HEK293 (cell line): Measurements from ENCODE around the gene TMEM234.
A peak's percentile ranks its signal among the peaks of the same experiment; 100 is the strongest.

Experiments
- CTCF ChIA-PET: fragments of 350-600 bp; formaldehyde crosslinking; extraction: SDS; loops from one replicate; lab custom pipeline; 2021; ENCODE audit warnings: antibody characterized with exemption; lab: Yijun Ruan, JAX
- POLR2A ChIA-PET: fragments of 300-600 bp; formaldehyde crosslinking; extraction: SDS; loops from one replicate; lab custom pipeline; 2020; ENCODE audit warnings: antibody characterized with exemption, inconsistent platforms; lab: Yijun Ruan, JAX
- H3K27ac ChIP-seq: fragments of 200-500 bp; sonication (Bioruptor generic); 2 replicates; pipeline ENCODE4 v1.5.1; 2014; ENCODE audit warnings: low read depth, low read length, control low read depth, inconsistent platforms; ENCODE audit errors: extremely low read depth
- H3K36me3 ChIP-seq, 2 experiments: fragments of 200-500 bp in 1 of 2; sonication (Bioruptor generic) in 1 of 2; 1 replicate in 1 of 2; 2 replicates in 1 of 2; pipeline ENCODE4 v1.5.1; 2014 to 2017; ENCODE audit warnings: inconsistent platforms in 2 of 2, low read length in 2 of 2; ENCODE audit not compliant: control insufficient read depth in 2 of 2, insufficient read depth in 1 of 2
- H3K4me1 ChIP-seq: fragments of 200-500 bp; sonication (Bioruptor generic); 2 replicates; pipeline ENCODE4 v1.5.1; 2014; ENCODE audit warnings: mild to moderate bottlenecking, low read length, inconsistent platforms; ENCODE audit not compliant: control insufficient read depth, insufficient read depth
- H3K4me3 ChIP-seq: 2 replicates; pipeline ENCODE4 v1.5.1; 2011; ENCODE audit warnings: low read depth, mild to moderate bottlenecking, control low read depth, low read length, moderate library complexity
- H3K9me3 ChIP-seq: fragments of 200-500 bp; sonication (Bioruptor generic); 2 replicates; pipeline ENCODE4 v1.5.1; 2014; ENCODE audit warnings: low read depth, low read length, inconsistent platforms; ENCODE audit not compliant: control insufficient read depth, insufficient read depth
- HOXC10 ChIP-seq: sonication (generic); formaldehyde crosslinking; IDR thresholded peaks from 2 replicates; pipeline ENCODE4 v1.8.1; 2023; ENCODE audit warnings: mild to moderate bottlenecking, missing genetic modification reagents
- IKZF3 ChIP-seq: fragments of 450-650 bp; IDR thresholded peaks from 2 replicates; pipeline ENCODE4 v1.5.0; 2018; ENCODE audit warnings: missing biosample characterization, mild to moderate bottlenecking, missing genetic modification characterization, moderate library complexity
- RBAK ChIP-seq: fragments of 450-650 bp; formaldehyde crosslinking; IDR thresholded peaks from 2 replicates; pipeline ENCODE4 v1.5.1; 2016; ENCODE audit warnings: missing biosample characterization, missing genetic modification characterization
- ZNF121 ChIP-seq: fragments of 450-650 bp; formaldehyde crosslinking; IDR thresholded peaks from 2 replicates; pipeline ENCODE4 v1.5.1; 2016; ENCODE audit warnings: missing biosample characterization, missing genetic modification characterization
- ZNF146 ChIP-seq: fragments of 450-650 bp; formaldehyde crosslinking; IDR thresholded peaks from 2 replicates; pipeline ENCODE4 v1.5.1; 2016; ENCODE audit warnings: missing biosample characterization, missing genetic modification characterization
- ZNF184 ChIP-seq: fragments of 450-650 bp; IDR thresholded peaks from 2 replicates; pipeline ENCODE4 v1.5.1; 2018; ENCODE audit warnings: missing biosample characterization, mild to moderate bottlenecking, missing genetic modification characterization
- ZNF335 ChIP-seq: fragments of 450-650 bp; formaldehyde crosslinking; conservative IDR thresholded peaks from 2 replicates; pipeline ENCODE4 v1.5.1; 2016; ENCODE audit warnings: missing biosample characterization, missing genetic modification characterization
- ZNF521 ChIP-seq: fragments of 450-650 bp; formaldehyde crosslinking; IDR thresholded peaks from 2 replicates; pipeline ENCODE4 v1.5.1; 2017; ENCODE audit warnings: missing biosample characterization, mild to moderate bottlenecking, missing genetic modification characterization
- ZNF600 ChIP-seq: fragments of 450-650 bp; formaldehyde crosslinking; IDR thresholded peaks from 2 replicates; pipeline ENCODE4 v1.5.1; 2016; ENCODE audit warnings: missing biosample characterization, missing genetic modification characterization
- ZNF664 ChIP-seq: fragments of 450-650 bp; formaldehyde crosslinking; IDR thresholded peaks from 2 replicates; pipeline ENCODE4 v1.5.1; 2016; ENCODE audit warnings: missing biosample characterization, missing genetic modification characterization
- ZNF707 ChIP-seq: fragments of 450-650 bp; formaldehyde crosslinking; IDR thresholded peaks from 2 replicates; pipeline ENCODE4 v1.5.1; 2016; ENCODE audit warnings: missing biosample characterization, missing genetic modification characterization
- ZNF830 ChIP-seq: fragments of 450-650 bp; IDR thresholded peaks from 2 replicates; pipeline ENCODE4 v1.5.0; 2018; ENCODE audit warnings: missing biosample characterization, missing genetic modification characterization, low read depth, mild to moderate bottlenecking, moderate library complexity
- ZSCAN30 ChIP-seq: fragments of 450-650 bp; IDR thresholded peaks from 2 replicates; pipeline ENCODE4 v1.5.1; 2018; ENCODE audit warnings: missing biosample characterization, mild to moderate bottlenecking, missing genetic modification characterization, moderate library complexity
- TF ChIP-seq, protein P1 (sequence below): fragments of 450-650 bp; formaldehyde crosslinking; IDR thresholded peaks from 2 replicates; pipeline ENCODE4 v1.5.1; 2017; ENCODE audit warnings: missing biosample characterization, missing genetic modification characterization
- TF ChIP-seq, protein P2 (sequence below): fragments of 450-650 bp; formaldehyde crosslinking; IDR thresholded peaks from 2 replicates; pipeline ENCODE4 v1.5.1; 2016; ENCODE audit warnings: missing biosample characterization, missing genetic modification characterization
- TF ChIP-seq, protein P3 (sequence below): sonication (generic); formaldehyde crosslinking; IDR thresholded peaks from 2 replicates; pipeline ENCODE4 v1.8.1; 2022; ENCODE audit warnings: mild to moderate bottlenecking, moderate library complexity, missing genetic modification reagents
- TF ChIP-seq, protein P4 (sequence below): fragments of 450-650 bp; formaldehyde crosslinking; IDR thresholded peaks from 2 replicates; pipeline ENCODE4 v1.5.1; 2016; ENCODE audit warnings: missing biosample characterization, missing genetic modification characterization
- TF ChIP-seq, protein P5 (sequence below): fragments of 450-650 bp; formaldehyde crosslinking; IDR thresholded peaks from 2 replicates; pipeline ENCODE4 v1.5.1; 2017; ENCODE audit warnings: missing biosample characterization, missing genetic modification characterization
- TF ChIP-seq, protein P6 (sequence below): fragments of 450-650 bp; formaldehyde crosslinking; IDR thresholded peaks from 2 replicates; pipeline ENCODE4 v1.5.1; 2016; ENCODE audit warnings: missing biosample characterization, missing genetic modification characterization
- TF ChIP-seq, protein P7 (sequence below): fragments of 450-650 bp; formaldehyde crosslinking; IDR thresholded peaks from 2 replicates; pipeline ENCODE4 v1.5.1; 2016; ENCODE audit warnings: missing biosample characterization, missing genetic modification characterization

TMEM234 gene

DNA sequence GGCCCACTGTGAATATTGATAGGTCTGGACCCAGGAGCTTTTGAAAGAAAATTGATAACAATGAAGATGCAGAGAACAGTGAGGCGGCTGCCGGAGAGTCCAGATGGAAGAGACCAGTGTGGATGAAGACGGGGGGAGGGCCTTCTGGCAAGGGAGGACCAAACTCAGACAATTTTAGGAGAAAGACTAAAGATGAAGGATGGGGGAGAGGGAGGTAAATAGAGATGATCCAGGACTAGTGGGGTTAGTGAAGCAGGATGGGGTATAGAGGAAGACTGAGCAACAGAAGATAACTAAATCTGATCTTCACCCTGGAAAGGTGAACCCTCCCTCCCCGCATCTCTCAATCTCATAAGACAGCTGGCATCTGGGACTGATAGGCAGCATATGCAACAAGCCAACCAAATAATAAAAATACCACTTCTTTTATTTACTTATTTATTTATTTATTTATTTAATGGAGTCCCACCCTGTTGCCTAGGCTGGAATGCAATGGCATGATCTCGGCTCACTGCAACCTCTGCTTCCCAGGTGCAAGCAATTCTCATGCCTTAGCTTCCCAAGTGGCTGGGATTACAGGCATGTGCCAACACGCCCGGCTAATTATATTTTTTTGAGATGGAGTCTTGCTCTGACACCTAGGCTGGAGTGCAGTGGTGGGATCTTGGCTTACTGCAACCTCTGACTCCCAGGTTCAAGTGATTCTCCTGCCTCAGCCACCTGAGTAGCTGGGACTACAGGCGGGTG is 10.6 kb upstream of the TMEM234 start (continued):
- TF ChIP-seq, protein P1, sequence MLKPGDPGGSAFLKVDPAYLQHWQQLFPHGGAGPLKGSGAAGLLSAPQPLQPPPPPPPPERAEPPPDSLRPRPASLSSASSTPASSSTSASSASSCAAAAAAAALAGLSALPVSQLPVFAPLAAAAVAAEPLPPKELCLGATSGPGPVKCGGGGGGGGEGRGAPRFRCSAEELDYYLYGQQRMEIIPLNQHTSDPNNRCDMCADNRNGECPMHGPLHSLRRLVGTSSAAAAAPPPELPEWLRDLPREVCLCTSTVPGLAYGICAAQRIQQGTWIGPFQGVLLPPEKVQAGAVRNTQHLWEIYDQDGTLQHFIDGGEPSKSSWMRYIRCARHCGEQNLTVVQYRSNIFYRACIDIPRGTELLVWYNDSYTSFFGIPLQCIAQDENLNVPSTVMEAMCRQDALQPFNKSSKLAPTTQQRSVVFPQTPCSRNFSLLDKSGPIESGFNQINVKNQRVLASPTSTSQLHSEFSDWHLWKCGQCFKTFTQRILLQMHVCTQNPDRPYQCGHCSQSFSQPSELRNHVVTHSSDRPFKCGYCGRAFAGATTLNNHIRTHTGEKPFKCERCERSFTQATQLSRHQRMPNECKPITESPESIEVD (tag by site-specific recombination), result no peak
- TF ChIP-seq ZNF184 (no peak), RBAK (tag by site-specific recombination) (no peak), ZNF521 (tag by site-specific recombination) (no peak), ZNF335 (tag by site-specific recombination) (no peak), IKZF3 (tag by site-specific recombination) (no peak), ZNF664 (tag by site-specific recombination) (peak; percentile 77), ZNF707 (tag by site-specific recombination) (no peak)
- TF ChIP-seq, protein P2, sequence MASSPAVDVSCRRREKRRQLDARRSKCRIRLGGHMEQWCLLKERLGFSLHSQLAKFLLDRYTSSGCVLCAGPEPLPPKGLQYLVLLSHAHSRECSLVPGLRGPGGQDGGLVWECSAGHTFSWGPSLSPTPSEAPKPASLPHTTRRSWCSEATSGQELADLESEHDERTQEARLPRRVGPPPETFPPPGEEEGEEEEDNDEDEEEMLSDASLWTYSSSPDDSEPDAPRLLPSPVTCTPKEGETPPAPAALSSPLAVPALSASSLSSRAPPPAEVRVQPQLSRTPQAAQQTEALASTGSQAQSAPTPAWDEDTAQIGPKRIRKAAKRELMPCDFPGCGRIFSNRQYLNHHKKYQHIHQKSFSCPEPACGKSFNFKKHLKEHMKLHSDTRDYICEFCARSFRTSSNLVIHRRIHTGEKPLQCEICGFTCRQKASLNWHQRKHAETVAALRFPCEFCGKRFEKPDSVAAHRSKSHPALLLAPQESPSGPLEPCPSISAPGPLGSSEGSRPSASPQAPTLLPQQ, result no peak
- TF ChIP-seq, protein P3, sequence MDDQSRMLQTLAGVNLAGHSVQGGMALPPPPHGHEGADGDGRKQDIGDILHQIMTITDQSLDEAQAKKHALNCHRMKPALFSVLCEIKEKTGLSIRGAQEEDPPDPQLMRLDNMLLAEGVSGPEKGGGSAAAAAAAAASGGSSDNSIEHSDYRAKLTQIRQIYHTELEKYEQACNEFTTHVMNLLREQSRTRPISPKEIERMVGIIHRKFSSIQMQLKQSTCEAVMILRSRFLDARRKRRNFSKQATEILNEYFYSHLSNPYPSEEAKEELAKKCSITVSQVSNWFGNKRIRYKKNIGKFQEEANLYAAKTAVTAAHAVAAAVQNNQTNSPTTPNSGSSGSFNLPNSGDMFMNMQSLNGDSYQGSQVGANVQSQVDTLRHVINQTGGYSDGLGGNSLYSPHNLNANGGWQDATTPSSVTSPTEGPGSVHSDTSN (CRISPR knock-in tag), result no peak
- TF ChIP-seq, protein P4, sequence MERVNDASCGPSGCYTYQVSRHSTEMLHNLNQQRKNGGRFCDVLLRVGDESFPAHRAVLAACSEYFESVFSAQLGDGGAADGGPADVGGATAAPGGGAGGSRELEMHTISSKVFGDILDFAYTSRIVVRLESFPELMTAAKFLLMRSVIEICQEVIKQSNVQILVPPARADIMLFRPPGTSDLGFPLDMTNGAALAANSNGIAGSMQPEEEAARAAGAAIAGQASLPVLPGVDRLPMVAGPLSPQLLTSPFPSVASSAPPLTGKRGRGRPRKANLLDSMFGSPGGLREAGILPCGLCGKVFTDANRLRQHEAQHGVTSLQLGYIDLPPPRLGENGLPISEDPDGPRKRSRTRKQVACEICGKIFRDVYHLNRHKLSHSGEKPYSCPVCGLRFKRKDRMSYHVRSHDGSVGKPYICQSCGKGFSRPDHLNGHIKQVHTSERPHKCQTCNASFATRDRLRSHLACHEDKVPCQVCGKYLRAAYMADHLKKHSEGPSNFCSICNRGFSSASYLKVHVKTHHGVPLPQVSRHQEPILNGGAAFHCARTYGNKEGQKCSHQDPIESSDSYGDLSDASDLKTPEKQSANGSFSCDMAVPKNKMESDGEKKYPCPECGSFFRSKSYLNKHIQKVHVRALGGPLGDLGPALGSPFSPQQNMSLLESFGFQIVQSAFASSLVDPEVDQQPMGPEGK, result no peak

DNA sequence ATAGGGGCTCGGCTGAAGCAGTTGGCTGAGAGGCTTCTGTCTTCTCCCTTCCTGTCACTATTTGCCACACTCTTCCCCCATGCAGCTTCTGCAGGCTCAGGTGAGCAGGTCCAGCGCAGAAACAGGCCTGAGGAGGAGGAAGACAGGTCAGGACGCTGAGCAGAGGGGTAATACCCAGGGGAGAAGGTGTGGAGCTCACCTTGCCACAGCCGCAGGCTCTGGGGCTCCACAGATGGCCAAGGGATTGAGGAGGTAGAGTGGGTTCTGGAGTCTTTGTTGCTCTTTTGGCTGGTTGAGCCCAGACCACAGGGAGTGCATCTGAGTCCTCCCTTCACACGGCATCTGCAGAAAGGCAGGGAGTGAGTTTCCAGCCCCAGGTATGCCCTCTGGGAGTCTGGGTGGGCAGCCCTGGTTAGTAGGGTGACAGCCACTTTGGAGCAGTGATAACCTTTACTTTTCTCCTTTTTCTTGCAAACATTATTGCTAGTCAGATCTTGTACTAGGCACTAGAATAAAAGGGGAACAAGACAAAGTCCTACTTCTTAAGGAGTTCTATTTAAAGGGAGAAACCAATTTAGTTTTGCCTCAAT is 9.8 kb upstream of the TMEM234 start:
- TF ChIP-seq ZNF600 (tag by site-specific recombination) (peak; percentile 24; the same call in 1 of the 2 replicates), ZNF830 (tag by site-specific recombination) (no peak)
- H3K4me1 ChIP-seq, result no peaks in the 10 kb centered on the region
- no peak overlapping the region for H3K4me3 ChIP-seq
- ChIA-PET CTCF (interaction anchor here (0.6 to 1.3 kb wide), 3 partner anchors 9 to 16 kb away, joined by 3 read pairs; no protein-coding TSS in a partner anchor), POLR2A (interaction anchor here (0.6 to 1.4 kb wide), 3 partner anchors 9 to 231 kb away, joined by 3 to 4 read pairs (median 3); no protein-coding TSS in a partner anchor)
- peaks cover 29 to 64% of the 10 kb centered on the region in 2 experiments for H3K36me3 ChIP-seq
- H3K27ac ChIP-seq, result no peak overlapping the region
- no peaks in the 10 kb centered on the region for H3K9me3 ChIP-seq

DNA sequence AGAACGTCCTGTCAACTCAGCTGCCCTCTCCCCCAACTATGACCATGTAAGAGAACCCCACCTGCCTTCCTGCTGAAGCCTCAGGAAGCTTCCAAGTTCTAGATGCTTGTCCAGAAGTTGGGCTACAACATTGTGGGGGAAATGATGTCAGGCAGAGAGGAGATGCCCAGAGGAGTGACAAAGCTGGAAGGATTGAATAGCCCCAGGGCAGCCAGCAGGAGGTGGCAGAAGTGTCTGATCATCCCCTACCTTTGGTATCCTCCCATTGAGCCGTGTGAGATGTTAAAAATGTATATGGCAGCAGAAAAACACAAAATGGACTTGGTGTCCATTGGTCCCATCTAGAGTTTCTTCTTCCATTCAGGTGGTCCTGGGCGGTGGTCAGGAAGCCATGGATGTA is 6.6 kb upstream of the TMEM234 start:
- H3K27ac ChIP-seq, result no peak overlapping the region
- ChIA-PET POLR2A (interaction anchor here (1.0 to 1.1 kb wide), 2 partner anchors 14 to 28 kb away, joined by 3 read pairs; partner anchors contain the start of gene CCDC28B), CTCF (interaction anchor here (0.5 to 1.3 kb wide), 3 partner anchors 13 to 173 kb away, joined by 3 to 4 read pairs (median 4); no protein-coding TSS in a partner anchor)
- H3K9me3 ChIP-seq, result no peaks in the 10 kb centered on the region
- H3K4me3 ChIP-seq, result no peak overlapping the region
- H3K4me1 ChIP-seq, result no peaks in the 10 kb centered on the region
- peaks cover 47 to 85% of the 10 kb centered on the region in 2 experiments for H3K36me3 ChIP-seq
- TF ChIP-seq, protein P5, sequence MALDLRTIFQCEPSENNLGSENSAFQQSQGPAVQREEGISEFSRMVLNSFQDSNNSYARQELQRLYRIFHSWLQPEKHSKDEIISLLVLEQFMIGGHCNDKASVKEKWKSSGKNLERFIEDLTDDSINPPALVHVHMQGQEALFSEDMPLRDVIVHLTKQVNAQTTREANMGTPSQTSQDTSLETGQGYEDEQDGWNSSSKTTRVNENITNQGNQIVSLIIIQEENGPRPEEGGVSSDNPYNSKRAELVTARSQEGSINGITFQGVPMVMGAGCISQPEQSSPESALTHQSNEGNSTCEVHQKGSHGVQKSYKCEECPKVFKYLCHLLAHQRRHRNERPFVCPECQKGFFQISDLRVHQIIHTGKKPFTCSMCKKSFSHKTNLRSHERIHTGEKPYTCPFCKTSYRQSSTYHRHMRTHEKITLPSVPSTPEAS (tag by site-specific recombination), result no peak
- TF ChIP-seq ZNF146 (tag by site-specific recombination), result no peak
- TF ChIP-seq, protein P6, sequence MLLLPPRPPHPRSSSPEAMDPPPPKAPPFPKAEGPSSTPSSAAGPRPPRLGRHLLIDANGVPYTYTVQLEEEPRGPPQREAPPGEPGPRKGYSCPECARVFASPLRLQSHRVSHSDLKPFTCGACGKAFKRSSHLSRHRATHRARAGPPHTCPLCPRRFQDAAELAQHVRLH (tag by site-specific recombination), result no peak
- TF ChIP-seq ZSCAN30 (tag by site-specific recombination), result no peak
- TF ChIP-seq ZNF121 (tag by site-specific recombination), result no peak
- no peak for TF ChIP-seq HOXC10 (CRISPR knock-in tag)
- TF ChIP-seq, protein P7, sequence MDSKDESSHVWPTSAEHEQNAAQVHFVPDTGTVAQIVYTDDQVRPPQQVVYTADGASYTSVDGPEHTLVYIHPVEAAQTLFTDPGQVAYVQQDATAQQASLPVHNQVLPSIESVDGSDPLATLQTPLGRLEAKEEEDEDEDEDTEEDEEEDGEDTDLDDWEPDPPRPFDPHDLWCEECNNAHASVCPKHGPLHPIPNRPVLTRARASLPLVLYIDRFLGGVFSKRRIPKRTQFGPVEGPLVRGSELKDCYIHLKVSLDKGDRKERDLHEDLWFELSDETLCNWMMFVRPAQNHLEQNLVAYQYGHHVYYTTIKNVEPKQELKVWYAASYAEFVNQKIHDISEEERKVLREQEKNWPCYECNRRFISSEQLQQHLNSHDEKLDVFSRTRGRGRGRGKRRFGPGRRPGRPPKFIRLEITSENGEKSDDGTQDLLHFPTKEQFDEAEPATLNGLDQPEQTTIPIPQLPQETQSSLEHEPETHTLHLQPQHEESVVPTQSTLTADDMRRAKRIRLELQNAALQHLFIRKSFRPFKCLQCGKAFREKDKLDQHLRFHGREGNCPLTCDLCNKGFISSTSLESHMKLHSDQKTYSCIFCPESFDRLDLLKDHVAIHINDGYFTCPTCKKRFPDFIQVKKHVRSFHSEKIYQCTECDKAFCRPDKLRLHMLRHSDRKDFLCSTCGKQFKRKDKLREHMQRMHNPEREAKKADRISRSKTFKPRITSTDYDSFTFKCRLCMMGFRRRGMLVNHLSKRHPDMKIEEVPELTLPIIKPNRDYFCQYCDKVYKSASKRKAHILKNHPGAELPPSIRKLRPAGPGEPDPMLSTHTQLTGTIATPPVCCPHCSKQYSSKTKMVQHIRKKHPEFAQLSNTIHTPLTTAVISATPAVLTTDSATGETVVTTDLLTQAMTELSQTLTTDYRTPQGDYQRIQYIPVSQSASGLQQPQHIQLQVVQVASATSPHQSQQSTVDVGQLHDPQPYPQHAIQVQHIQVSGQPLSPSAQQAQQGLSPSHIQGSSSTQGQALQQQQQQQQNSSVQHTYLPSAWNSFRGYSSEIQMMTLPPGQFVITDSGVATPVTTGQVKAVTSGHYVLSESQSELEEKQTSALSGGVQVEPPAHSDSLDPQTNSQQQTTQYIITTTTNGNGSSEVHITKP (tag by site-specific recombination), result no peak
